IMR-90 (cell line): ENCODE results near the gene ADAMTS12. TPM values are rescaled to one million over a fixed set of nuclear protein-coding genes. Genes with fewer than 3 reads are reported as not detected.

ENCODE experiments used
- ATAC-seq: fragments of 200-7000 bp; cut with Tn5 transposase; 2 replicates; pipeline ENCODE4 v1.9.1; 2020; ENCODE audit warnings: low read depth, mild to moderate bottlenecking, moderate library complexity
- BruUV-seq: library from RNA; stranded (reverse); fragments of 400-500 nt; replicated peaks from 2 replicates; lab custom pipeline; 2021; lab: Mats Ljungman, UMichigan
- CTCF ChIA-PET: fragments of 300-600 bp; formaldehyde crosslinking; extraction: SDS; loops from one replicate; lab custom pipeline; 2021; ENCODE audit warnings: antibody characterized with exemption; lab: Yijun Ruan, JAX
- POLR2A ChIA-PET: fragments of 300-600 bp; sonication (Branson Sonifier 250); formaldehyde crosslinking; loops from one replicate; lab custom pipeline; 2022; ENCODE audit warnings: antibody characterized with exemption; ENCODE audit not compliant: unreplicated experiment; lab: Charles Lee
- DNase-seq: peaks from one replicate; pipeline ENCODE4 v3.0.0; 2013
- H2AFZ ChIP-seq: replicated peaks from 2 replicates; pipeline ENCODE3; 2013; ENCODE audit warnings: low read length, mild to moderate bottlenecking; ENCODE audit not compliant: poor library complexity
- H2AK5ac ChIP-seq: 2 replicates; pipeline ENCODE4 v1.6.1; 2013; ENCODE audit warnings: low read depth, low read length, inconsistent platforms
- H2AK9ac ChIP-seq: replicated peaks from 2 replicates; pipeline ENCODE3; 2013; ENCODE audit warnings: mild to moderate bottlenecking, low read depth, low read length, moderate library complexity; ENCODE audit not compliant: poor library complexity
- H2BK120ac ChIP-seq: 2 replicates; pipeline ENCODE4 v1.6.1; 2013; ENCODE audit warnings: low read depth, low read length, inconsistent platforms
- H2BK15ac ChIP-seq: 3 replicates; pipeline ENCODE4 v1.6.1; 2013; ENCODE audit warnings: low read depth, low read length, inconsistent platforms
- H2BK20ac ChIP-seq: 2 replicates; pipeline ENCODE4 v1.6.1; 2013; ENCODE audit warnings: low read depth, mild to moderate bottlenecking, inconsistent platforms, low read length, moderate library complexity
- H2BK5ac ChIP-seq: 2 replicates; pipeline ENCODE4 v1.6.1; 2013; ENCODE audit warnings: mild to moderate bottlenecking, low read depth, low read length, inconsistent platforms; ENCODE audit not compliant: poor library complexity, severe bottlenecking
- H3K14ac ChIP-seq: replicated peaks from 2 replicates; pipeline ENCODE4 v1.6.1; 2013; ENCODE audit warnings: low read depth, low read length, inconsistent platforms
- H3K18ac ChIP-seq: 2 replicates; pipeline ENCODE4 v1.6.1; 2013; ENCODE audit warnings: low read depth, low read length, control low read depth
- H3K23ac ChIP-seq: 2 replicates; pipeline ENCODE4 v1.6.1; 2013; ENCODE audit warnings: low read depth, low read length, inconsistent platforms
- H3K27ac ChIP-seq: 2 replicates; pipeline ENCODE4 v1.5.1; 2013; ENCODE audit warnings: mild to moderate bottlenecking, control low read depth, low read length; ENCODE audit not compliant: insufficient read depth
- H3K27me3 ChIP-seq: 2 replicates; pipeline ENCODE4 v1.6.1; 2013; ENCODE audit warnings: low read length; ENCODE audit not compliant: control insufficient read depth, insufficient read depth
- H3K36me3 ChIP-seq: 2 replicates; pipeline ENCODE4 v1.6.1; 2013; ENCODE audit warnings: low read length, mixed read lengths; ENCODE audit not compliant: control insufficient read depth, insufficient read depth
- H3K4ac ChIP-seq: 2 replicates; pipeline ENCODE4 v1.6.1; 2013; ENCODE audit warnings: low read depth, low read length, inconsistent platforms
- H3K4me1 ChIP-seq: 2 replicates; pipeline ENCODE4 v1.6.1; 2013; ENCODE audit warnings: low read length, mixed read lengths; ENCODE audit not compliant: control insufficient read depth, insufficient read depth
- H3K4me2 ChIP-seq: 2 replicates; pipeline ENCODE4 v1.6.1; 2013; ENCODE audit warnings: low read depth, mild to moderate bottlenecking, control low read depth, low read length, moderate library complexity
- H3K4me3 ChIP-seq: 2 replicates; pipeline ENCODE4 v1.5.1; 2013; ENCODE audit warnings: low read depth, mild to moderate bottlenecking, control low read depth, low read length, moderate library complexity; ENCODE audit not compliant: insufficient read depth
- H3K56ac ChIP-seq: 2 replicates; pipeline ENCODE4 v1.6.1; 2013; ENCODE audit warnings: low read length, inconsistent platforms; ENCODE audit not compliant: insufficient read depth; ENCODE audit errors: extremely low read depth
- H3K79me1 ChIP-seq, 2 experiments: 2 replicates each; pipeline ENCODE4 v1.6.1; 2013; ENCODE audit warnings: low read length in 2 of 2, inconsistent platforms in 1 of 2, low read depth in 1 of 2
- H3K9ac ChIP-seq: 2 replicates; pipeline ENCODE4 v1.6.1; 2013; ENCODE audit warnings: low read depth, low read length, control low read depth
- H3K9me1 ChIP-seq: 2 replicates; pipeline ENCODE4 v1.6.1; 2013; ENCODE audit warnings: low read length, inconsistent platforms; ENCODE audit not compliant: insufficient read depth
- H3K9me3 ChIP-seq: 2 replicates; pipeline ENCODE4 v1.6.1; 2013; ENCODE audit warnings: low read length; ENCODE audit not compliant: control insufficient read depth, insufficient read depth
- H4K20me1 ChIP-seq: 2 replicates; pipeline ENCODE4 v1.6.1; 2013; ENCODE audit warnings: low read length, inconsistent platforms; ENCODE audit not compliant: insufficient read depth
- H4K5ac ChIP-seq: 2 replicates; pipeline ENCODE4 v1.6.1; 2013; ENCODE audit warnings: mild to moderate bottlenecking, low read depth, low read length, control low read depth
- H4K8ac ChIP-seq, 2 experiments: 2 replicates each; pipeline ENCODE4 v1.6.1; 2013; ENCODE audit warnings: low read depth in 2 of 2, low read length in 2 of 2, control low read depth in 1 of 2, inconsistent platforms in 1 of 2
- H4K91ac ChIP-seq: 2 replicates; pipeline ENCODE4 v1.6.1; 2013; ENCODE audit warnings: low read depth, low read length, inconsistent platforms; ENCODE audit not compliant: insufficient read depth
- BHLHE40 ChIP-seq: fragments of 150-350 bp; IDR thresholded peaks from 2 replicates; pipeline ENCODE4 v1.6.1; 2016; ENCODE audit warnings: mild to moderate bottlenecking, low read depth, low read length
- CEBPB ChIP-seq: IDR thresholded peaks from 2 replicates; pipeline ENCODE4 v1.6.1; 2012; ENCODE audit warnings: low read depth, low read length, improper control_type of control experiment
- CHD1 ChIP-seq: IDR thresholded peaks from 2 replicates; pipeline ENCODE4 v1.6.1; 2012; ENCODE audit warnings: low read depth, low read length, improper control_type of control experiment
- CTCF ChIP-seq: conservative IDR thresholded peaks from 2 replicates; pipeline ENCODE4 v1.5.1; 2012; ENCODE audit warnings: mild to moderate bottlenecking, low read depth, low read length, improper control_type of control experiment
- ELK1 ChIP-seq: fragments of 150-350 bp; IDR thresholded peaks from 2 replicates; pipeline ENCODE4 v1.6.1; 2016; ENCODE audit warnings: low read depth, mild to moderate bottlenecking, low read length, moderate library complexity, borderline replicate concordance
- FOS ChIP-seq: fragments of 150-350 bp; IDR thresholded peaks from 2 replicates; pipeline ENCODE4 v1.6.1; 2016; ENCODE audit warnings: low read depth, low read length
- MAZ ChIP-seq: IDR thresholded peaks from 2 replicates; pipeline ENCODE4 v1.6.1; 2012; ENCODE audit warnings: low read depth, mild to moderate bottlenecking, low read length, improper control_type of control experiment, moderate library complexity, borderline replicate concordance
- MXI1 ChIP-seq: IDR thresholded peaks from 2 replicates; pipeline ENCODE4 v1.6.1; 2012; ENCODE audit warnings: low read depth, mild to moderate bottlenecking, low read length, moderate library complexity, borderline replicate concordance
- NFE2L2 ChIP-seq: fragments of 150-350 bp; IDR thresholded peaks from 2 replicates; pipeline ENCODE4 v1.6.1; 2016; ENCODE audit warnings: low read depth, mild to moderate bottlenecking, low read length
- RAD21 ChIP-seq: IDR thresholded peaks from 2 replicates; pipeline ENCODE4 v1.6.1; 2012; ENCODE audit warnings: low read length, improper control_type of control experiment
- RCOR1 ChIP-seq: IDR thresholded peaks from 2 replicates; pipeline ENCODE4 v1.6.1; 2012; ENCODE audit warnings: mild to moderate bottlenecking, low read length, improper control_type of control experiment; ENCODE audit not compliant: insufficient replicate concordance
- RFX5 ChIP-seq: IDR thresholded peaks from 2 replicates; pipeline ENCODE4 v1.8.0; 2012; ENCODE audit warnings: low read depth, mild to moderate bottlenecking, low read length, moderate library complexity
- SMC3 ChIP-seq: fragments of 150-350 bp; IDR thresholded peaks from 2 replicates; pipeline ENCODE4 v1.6.1; 2016; ENCODE audit warnings: low read depth, mild to moderate bottlenecking, antibody characterized with exemption, low read length, moderate library complexity
- USF2 ChIP-seq: fragments of 150-350 bp; IDR thresholded peaks from 2 replicates; pipeline ENCODE4 v1.6.1; 2017; ENCODE audit warnings: mild to moderate bottlenecking, antibody characterized with exemption, low read length, low read depth
- WGBS, 2 experiments: methylation state at CpG; one replicate each; pipeline versions ENCODE4 v1.1.5 to v1.1.7; 2013; ENCODE audit warnings: missing lambda C conversion rate in 2 of 2; ENCODE audit not compliant: insufficient read length in 1 of 2; ENCODE audit errors: extremely low coverage in 2 of 2; 5-methylcytosine and 5-hydroxymethylcytosine counted together
- dilution Hi-C: fragments of 300-500 bp; cut with HindIII; formaldehyde crosslinking; loops from one replicate; pipeline ENCODE4 v1.14.3; 2018; ENCODE audit warnings: low sequenced_read_pairs; ENCODE audit not compliant: unreplicated experiment
- in situ Hi-C: fragments of 300-500 bp; cut with MboI; formaldehyde crosslinking; loops from 3 replicates; pipeline ENCODE4 v1.14.3; 2019; ENCODE audit warnings: low sequenced_read_pairs, inconsistent platforms, mixed read lengths
- intact Hi-C: fragments of 100-400 bp; cut with micrococcal nuclease; formaldehyde crosslinking; loops from 2 replicates; pipeline ENCODE4 v1.10.0; 2022
- polyA plus RNA-seq, 3 experiments: library from polyadenylated mRNA; depleted of rRNA; stranded (reverse); fragments of >200 nt; gene quantifications; 2 replicates each; pipeline ENCODE4 v1.2.3, GENCODE V29; 2012; ENCODE audit warnings: low replicate concordance in 1 of 3
- total RNA-seq: library from RNA; depleted of rRNA; stranded (reverse); fragments of >200 nt; gene quantifications from 2 replicates; pipeline ENCODE4 v1.2.3, GENCODE V29; 2012

The ADAMTS12 gene
- total and polyA plus RNA-seq, 2 of the 4 experiments (the other 2 are of a cell fraction), result 27.3 to 51.3 TPM

- H3K36me3 ChIP-seq, result no peaks in the 10 kb centered on the region
- H3K4ac ChIP-seq, result peak overlapping the region; percentile 53; the same call in 1 of the 2 replicates
- peaks cover 13% of the 10 kb centered on the region for H3K4me1 ChIP-seq
- peak overlapping the region; percentile 70 for H2BK120ac ChIP-seq
- peak overlapping the region; percentile 83 for H3K14ac ChIP-seq
- H3K4me3 ChIP-seq, result no peak overlapping the region
- peaks cover 0 to 38% of the 10 kb centered on the region in 2 experiments; a peak in 2 of 4 replicates for H3K79me1 ChIP-seq
- peak overlapping the region; percentile 47; the same call in 2 of the 3 replicates for H2BK15ac ChIP-seq
- peak overlapping the region in 1 of 2 experiments; percentile 38; a peak in 1 of 4 replicates for H4K8ac ChIP-seq
- peak overlapping the region; percentile 62; the same call in 1 of the 2 replicates for H4K91ac ChIP-seq
- BruUV-seq, result no TSS peak
- H3K23ac ChIP-seq, result peak overlapping the region; percentile 74; the same call in 1 of the 2 replicates
- peaks cover 5% of the 10 kb centered on the region; the same call in 1 of the 2 replicates for H4K20me1 ChIP-seq
- H3K27me3 ChIP-seq, result no peaks in the 10 kb centered on the region
- H2BK5ac ChIP-seq, result peak overlapping the region; percentile 47
- dilution Hi-C loops (no loop called here), in situ Hi-C loops (no loop called here), intact Hi-C loops (loop anchor here (2.0 to 5.0 kb wide), 2 partner anchors 52 to 156 kb away; partner anchors contain the start of gene ADAMTS12)
- H4K5ac ChIP-seq, result peak overlapping the region; percentile 55; the same call in 1 of the 2 replicates
- WGBS, 2 experiments, result no CpG with 5 or more reads among the region's 3 CpGs
- peak overlapping the region; percentile 63; the same call in 1 of the 2 replicates for H3K18ac ChIP-seq
- peak overlapping the region; percentile 65; the same call in 1 of the 2 replicates for H2AK5ac ChIP-seq
- H2AK9ac ChIP-seq, result no peak overlapping the region
- DNase-seq (peak; percentile 95), ATAC-seq (peak; percentile 95)
- no peak overlapping the region for H3K9ac ChIP-seq
- CTCF ChIA-PET, result no interaction called here
- POLR2A ChIA-PET, result no interaction called here
- peak overlapping the region; percentile 28; the same call in 1 of the 2 replicates for H3K27ac ChIP-seq
- H2BK20ac ChIP-seq, result peak overlapping the region; percentile 73
- peak overlapping the region; percentile 67; the same call in 1 of the 2 replicates for H3K4me2 ChIP-seq
- no peak overlapping the region for H2AFZ ChIP-seq
- peaks cover 28% of the 10 kb centered on the region for H3K9me1 ChIP-seq
- peak overlapping the region; percentile 19; the same call in 1 of the 2 replicates for H3K56ac ChIP-seq
- no peaks in the 10 kb centered on the region for H3K9me3 ChIP-seq
- TF ChIP-seq CTCF (no peak), SMC3 (no peak; the same call in 1 of the 2 replicates), USF2 (no peak), FOS (peak; percentile 82), MXI1 (no peak), BHLHE40 (peak; percentile 69), RFX5 (no peak), MAZ (no peak), ELK1 (no peak), CEBPB (peak; percentile 60), RCOR1 (no peak), NFE2L2 (peak; percentile 18; the same call in 1 of the 2 replicates), RAD21 (0 out of 2 replicates have a peak, but pooled peaks have one; percentile 4), CHD1 (no peak)
These were observed 155.3 kb downstream of the ADAMTS12 start for GRCh38 chr5:33736510-33736909.
